SU-DHL-6 (cell line): Measurements from ENCODE around the gene KAZN.

Source experiments
- H2AFZ ChIP-seq: fragments of 200-600 bp; sonication (generic); 2 replicates; pipeline ENCODE4 v1.6.1; 2014; ENCODE audit warnings: low read depth, mild to moderate bottlenecking, moderate library complexity, mixed read lengths, antibody characterized with exemption, low read length; ENCODE audit not compliant: severe bottlenecking
- H3F3A ChIP-seq: fragments of 200-600 bp; shearing (Covaris generic); 2 replicates; pipeline ENCODE4 v1.6.0; 2016; ENCODE audit warnings: antibody characterized with exemption, mild to moderate bottlenecking; ENCODE audit not compliant: insufficient read depth
- H3K27ac ChIP-seq: fragments of 200-600 bp; sonication (generic); 2 replicates; pipeline ENCODE4 v1.5.1; 2016; ENCODE audit warnings: low read depth, mild to moderate bottlenecking, low read length, moderate library complexity, mixed read lengths
- H3K27me3 ChIP-seq: fragments of 200-600 bp; sonication (generic), shearing (Covaris generic); 2 replicates; pipeline ENCODE4 v1.6.0; 2014; ENCODE audit warnings: mild to moderate bottlenecking, low read length
- H3K36me3 ChIP-seq: fragments of 200-600 bp; sonication (generic); 2 replicates; pipeline ENCODE4 v1.6.1; 2014; ENCODE audit warnings: mild to moderate bottlenecking, low read length, mixed read lengths
- H3K4me2 ChIP-seq: fragments of 300-600, 200-600 bp; shearing (Covaris generic), sonication (generic); 2 replicates; pipeline ENCODE4 v1.6.0; 2014; ENCODE audit warnings: low read length, low read depth, mild to moderate bottlenecking; ENCODE audit not compliant: poor library complexity, severe bottlenecking
- H3K4me3 ChIP-seq: fragments of 200-600 bp; sonication (generic); 2 replicates; pipeline ENCODE4 v1.5.1; 2014; ENCODE audit warnings: antibody characterized with exemption, low read length, mild to moderate bottlenecking, mixed read lengths; ENCODE audit not compliant: insufficient read depth, poor library complexity, severe bottlenecking
- H3K79me2 ChIP-seq: fragments of 200-600 bp; sonication (generic); 2 replicates; pipeline ENCODE4 v1.6.1; 2014; ENCODE audit warnings: mild to moderate bottlenecking, low read length, moderate library complexity; ENCODE audit not compliant: insufficient read depth
- H3K9ac ChIP-seq: fragments of 200-600 bp; sonication (generic); 2 replicates; pipeline ENCODE4 v1.7.0; 2014; ENCODE audit warnings: mild to moderate bottlenecking, low read length
- H3K9me2 ChIP-seq: fragments of 200-600 bp; sonication (generic); replicated peaks from 2 replicates; pipeline ENCODE4 v1.6.1; 2014; ENCODE audit warnings: low read length; ENCODE audit not compliant: insufficient read depth
- H3K9me3 ChIP-seq: fragments of 200-600 bp; sonication (generic); 2 replicates; pipeline ENCODE4 v1.6.1; 2014; ENCODE audit warnings: low read length, mixed read lengths; ENCODE audit not compliant: insufficient read depth
- H4K20me1 ChIP-seq: fragments of 200-600 bp; sonication (generic); 2 replicates; pipeline ENCODE4 v1.6.1; 2014; ENCODE audit warnings: low read depth, mild to moderate bottlenecking, antibody characterized with exemption, low read length, moderate library complexity, mixed read lengths
- EZH2phosphoT487 ChIP-seq: fragments of 200-600 bp; sonication (generic), shearing (Covaris generic); conservative IDR thresholded peaks from 2 replicates; pipeline ENCODE4 v1.6.1; 2018; ENCODE audit warnings: mild to moderate bottlenecking, antibody characterized with exemption, low read length, moderate library complexity, mixed read lengths
- TF ChIP-seq, protein P1 (sequence below): fragments of 200-600 bp; sonication (generic); IDR thresholded peaks from one replicate; pipeline ENCODE4 v1.5.1; 2017; ENCODE audit warnings: antibody characterized with exemption, mild to moderate bottlenecking, low read length, moderate library complexity; ENCODE audit not compliant: insufficient read depth, poor library complexity, severe bottlenecking

The KAZN gene

GRCh38 chr1:14625996-14626395 is 27.5 kb downstream of the KAZN start:
- Histone ChIP-seq H3K9me2 (no peaks in the 10 kb centered on the region), H3K27ac (no peak overlapping the region), H2AFZ (no peak overlapping the region), H3K27me3 (no peaks in the 10 kb centered on the region), H3K4me3 (no peak overlapping the region), H3K79me2 (no peaks in the 10 kb centered on the region), H3F3A (no peaks in the 10 kb centered on the region), H3K9ac (no peak overlapping the region), H3K9me3 (no peaks in the 10 kb centered on the region), H3K36me3 (no peaks in the 10 kb centered on the region), H3K4me2 (no peak overlapping the region), H4K20me1 (no peaks in the 10 kb centered on the region)
- TF ChIP-seq, protein P1, sequence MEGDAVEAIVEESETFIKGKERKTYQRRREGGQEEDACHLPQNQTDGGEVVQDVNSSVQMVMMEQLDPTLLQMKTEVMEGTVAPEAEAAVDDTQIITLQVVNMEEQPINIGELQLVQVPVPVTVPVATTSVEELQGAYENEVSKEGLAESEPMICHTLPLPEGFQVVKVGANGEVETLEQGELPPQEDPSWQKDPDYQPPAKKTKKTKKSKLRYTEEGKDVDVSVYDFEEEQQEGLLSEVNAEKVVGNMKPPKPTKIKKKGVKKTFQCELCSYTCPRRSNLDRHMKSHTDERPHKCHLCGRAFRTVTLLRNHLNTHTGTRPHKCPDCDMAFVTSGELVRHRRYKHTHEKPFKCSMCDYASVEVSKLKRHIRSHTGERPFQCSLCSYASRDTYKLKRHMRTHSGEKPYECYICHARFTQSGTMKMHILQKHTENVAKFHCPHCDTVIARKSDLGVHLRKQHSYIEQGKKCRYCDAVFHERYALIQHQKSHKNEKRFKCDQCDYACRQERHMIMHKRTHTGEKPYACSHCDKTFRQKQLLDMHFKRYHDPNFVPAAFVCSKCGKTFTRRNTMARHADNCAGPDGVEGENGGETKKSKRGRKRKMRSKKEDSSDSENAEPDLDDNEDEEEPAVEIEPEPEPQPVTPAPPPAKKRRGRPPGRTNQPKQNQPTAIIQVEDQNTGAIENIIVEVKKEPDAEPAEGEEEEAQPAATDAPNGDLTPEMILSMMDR, result no peak
- no peak for TF ChIP-seq EZH2phosphoT487

- Histone ChIP-seq H3K4me3 (no peak overlapping the region), H4K20me1 (no peaks in the 10 kb centered on the region), H3K79me2 (no peaks in the 10 kb centered on the region), H2AFZ (no peak overlapping the region), H3K27ac (no peak overlapping the region), H3F3A (no peaks in the 10 kb centered on the region), H3K27me3 (no peaks in the 10 kb centered on the region), H3K36me3 (no peaks in the 10 kb centered on the region), H3K9me2 (no peaks in the 10 kb centered on the region), H3K4me2 (no peak overlapping the region), H3K9ac (no peak overlapping the region), H3K9me3 (no peaks in the 10 kb centered on the region)
- TF ChIP-seq, protein P1, result no peak
- TF ChIP-seq EZH2phosphoT487, result no peak
Measured at GRCh38 chr1:14626869-14627607, 28.6 kb downstream of the KAZN start.

GRCh38 chr1:14627608-14628489 is 29.4 kb downstream of the KAZN start:
- Histone ChIP-seq H3F3A (no peaks in the 10 kb centered on the region), H2AFZ (no peak overlapping the region), H3K9me2 (no peaks in the 10 kb centered on the region), H4K20me1 (no peaks in the 10 kb centered on the region), H3K79me2 (no peaks in the 10 kb centered on the region), H3K9me3 (no peaks in the 10 kb centered on the region), H3K4me2 (no peak overlapping the region), H3K27me3 (no peaks in the 10 kb centered on the region), H3K27ac (no peak overlapping the region), H3K36me3 (no peaks in the 10 kb centered on the region), H3K9ac (no peak overlapping the region), H3K4me3 (no peak overlapping the region)
- no peak for TF ChIP-seq EZH2phosphoT487
- TF ChIP-seq, protein P1, result no peak
